KMS-11 (cell line): ENCODE measurements around the gene AGAP1.

ENCODE experiments used
- H2AFZ ChIP-seq: fragments of 200-600 bp; sonication (generic); 2 replicates; pipeline ENCODE4 v1.6.1; 2016; ENCODE audit warnings: antibody characterized with exemption, mixed run types, low read depth
- H3K27ac ChIP-seq: fragments of 200-600 bp; sonication (generic); 2 replicates; pipeline ENCODE4 v1.6.1; 2016; ENCODE audit warnings: mild to moderate bottlenecking, mixed run types
- H3K27me3 ChIP-seq: fragments of 200-600 bp; sonication (generic); 2 replicates; pipeline ENCODE4 v1.6.1; 2017; ENCODE audit warnings: mild to moderate bottlenecking, low read depth, mixed run types, moderate library complexity; ENCODE audit not compliant: insufficient read depth
- H3K36me3 ChIP-seq: fragments of 200-600 bp; sonication (generic); 2 replicates; pipeline ENCODE4 v1.6.1; 2017; ENCODE audit warnings: mild to moderate bottlenecking, mixed run types; ENCODE audit not compliant: insufficient read depth
- H3K4me1 ChIP-seq: fragments of 200-600 bp; sonication (generic); 2 replicates; pipeline ENCODE4 v1.6.1; 2016; ENCODE audit warnings: mild to moderate bottlenecking, low read depth, mixed run types; ENCODE audit not compliant: poor library complexity, severe bottlenecking
- H3K4me2 ChIP-seq: fragments of 200-600 bp; sonication (generic); 2 replicates; pipeline ENCODE4 v1.7.0; 2016; ENCODE audit warnings: mild to moderate bottlenecking, mixed run types
- H3K4me3 ChIP-seq: fragments of 200-600 bp; sonication (generic); IDR thresholded peaks from 2 replicates; pipeline ENCODE4 v1.6.1; 2017; ENCODE audit warnings: low read depth, low read length, mixed read lengths; ENCODE audit not compliant: insufficient read depth
- H3K79me2 ChIP-seq: fragments of 200-600 bp; sonication (generic); 2 replicates; pipeline ENCODE4 v1.6.1; 2016; ENCODE audit warnings: low read depth, mixed run types; ENCODE audit not compliant: insufficient read depth
- H3K9ac ChIP-seq: fragments of 200-600 bp; sonication (generic); 2 replicates; pipeline ENCODE4 v1.6.1; 2016; ENCODE audit warnings: mild to moderate bottlenecking, mixed run types
- H4K20me1 ChIP-seq: fragments of 200-600 bp; sonication (generic); 2 replicates; pipeline ENCODE4 v1.6.1; 2016; ENCODE audit warnings: mild to moderate bottlenecking, mixed run types; ENCODE audit not compliant: insufficient read depth
- CTCF ChIP-seq: fragments of 200-600 bp; sonication (generic); conservative IDR thresholded peaks from 2 replicates; pipeline ENCODE4 v1.6.1; 2017; ENCODE audit warnings: low read depth, mild to moderate bottlenecking, antibody characterized with exemption, low read length, moderate library complexity, mixed read lengths

The AGAP1 gene

GRCh38 chr2:235733761-235734160 is 239.9 kb downstream of the AGAP1 start:
- no peak for TF ChIP-seq CTCF
- Histone ChIP-seq H3K79me2 (no peaks in the 10 kb centered on the region), H3K27me3 (no peaks in the 10 kb centered on the region), H4K20me1 (no peaks in the 10 kb centered on the region), H3K4me1 (no peaks in the 10 kb centered on the region), H3K4me2 (no peak overlapping the region), H3K9ac (no peak overlapping the region), H3K36me3 (no peaks in the 10 kb centered on the region), H3K27ac (no peak overlapping the region), H2AFZ (no peak overlapping the region), H3K4me3 (no peak overlapping the region)

- Histone ChIP-seq H4K20me1 (no peaks in the 10 kb centered on the region), H3K79me2 (no peaks in the 10 kb centered on the region), H3K4me3 (no peak overlapping the region), H3K36me3 (no peaks in the 10 kb centered on the region), H3K27ac (no peak overlapping the region), H3K27me3 (no peaks in the 10 kb centered on the region), H3K9ac (no peak overlapping the region), H3K4me1 (no peaks in the 10 kb centered on the region), H2AFZ (no peak overlapping the region), H3K4me2 (no peak overlapping the region)
- TF ChIP-seq CTCF: no peak
Measured at GRCh38 chr2:235734168-235734567, 240.3 kb downstream of the AGAP1 start.

- Histone ChIP-seq H3K4me1 (no peaks in the 10 kb centered on the region), H4K20me1 (no peaks in the 10 kb centered on the region), H3K9ac (no peak overlapping the region), H3K4me3 (no peak overlapping the region), H3K36me3 (no peaks in the 10 kb centered on the region), H3K79me2 (no peaks in the 10 kb centered on the region), H3K27me3 (no peaks in the 10 kb centered on the region), H3K4me2 (no peak overlapping the region), H2AFZ (no peak overlapping the region), H3K27ac (no peak overlapping the region)
- TF ChIP-seq CTCF: no peak
Measured at GRCh38 chr2:235734688-235735231, 240.9 kb downstream of the AGAP1 start.

GRCh38 chr2:235737396-235737795 is 243.6 kb downstream of the AGAP1 start:
- Histone ChIP-seq H3K9ac (no peak overlapping the region), H3K27ac (no peak overlapping the region), H2AFZ (no peak overlapping the region), H4K20me1 (no peaks in the 10 kb centered on the region), H3K4me3 (no peak overlapping the region), H3K79me2 (no peaks in the 10 kb centered on the region), H3K4me2 (no peak overlapping the region), H3K4me1 (no peaks in the 10 kb centered on the region), H3K36me3 (no peaks in the 10 kb centered on the region), H3K27me3 (no peaks in the 10 kb centered on the region)
- TF ChIP-seq CTCF: no peak
